SK-N-SH (cell line): ENCODE measurements around the gene CEP112. TPM values are rescaled to one million over a fixed set of nuclear protein-coding genes. Genes with fewer than 3 reads are reported as not detected.

Source experiments
- CTCF ChIA-PET: fragments of 300-600, 350-600 bp; formaldehyde crosslinking; extraction: SDS; loops from one replicate; lab custom pipeline; 2021; lab: Yijun Ruan, JAX
- POLR2A ChIA-PET: fragments of 350-600 bp; sonication (Branson Sonifier 250); formaldehyde crosslinking; extraction: SDS; loops from one replicate; lab custom pipeline; 2020; ENCODE audit warnings: antibody characterized with exemption, inconsistent platforms; lab: Yijun Ruan, JAX
- DNase-seq: peaks from one replicate; pipeline ENCODE4 v3.0.0; 2012
- H2AFZ ChIP-seq: fragments of 200-600 bp; sonication (generic); 2 replicates; pipeline ENCODE4 v1.8.1; 2016; ENCODE audit warnings: antibody characterized with exemption, mild to moderate bottlenecking, low read depth
- H3F3A ChIP-seq: fragments of 200-600 bp; sonication (generic); replicated peaks from 2 replicates; pipeline ENCODE3; 2016; ENCODE audit warnings: antibody characterized with exemption, mild to moderate bottlenecking; ENCODE audit not compliant: insufficient read depth
- H3K27ac ChIP-seq, 2 experiments: fragments of 200-500 bp in 1 of 2; fragments of 200-600 bp in 1 of 2; sonication (Bioruptor generic) in 1 of 2; sonication (generic), shearing (Covaris generic) in 1 of 2; 2 replicates each; pipeline versions ENCODE4 v1.5.1 to v1.6.1; 2014 to 2016; ENCODE audit warnings: low read depth in 2 of 2, inconsistent platforms in 1 of 2, low read length in 1 of 2, mild to moderate bottlenecking in 1 of 2, mixed read lengths in 1 of 2
- H3K27me3 ChIP-seq: fragments of 200-600 bp; sonication (generic), shearing (Covaris generic); 2 replicates; pipeline ENCODE4 v1.6.1; 2016; ENCODE audit warnings: mixed run types; ENCODE audit not compliant: insufficient read depth
- H3K36me3 ChIP-seq, 2 experiments: fragments of 200-500 bp in 1 of 2; fragments of 200-600 bp in 1 of 2; sonication (Bioruptor generic) in 1 of 2; sonication (generic) in 1 of 2; replicated peaks in 1 of 2; 2 replicates each; pipeline versions ENCODE3 to v1.5.1; 2014 to 2016; ENCODE audit warnings: low read length in 1 of 2, mild to moderate bottlenecking in 1 of 2; ENCODE audit not compliant: insufficient read depth in 2 of 2, control insufficient read depth in 1 of 2
- H3K4me1 ChIP-seq, 2 experiments: fragments of 200-500 bp in 1 of 2; fragments of 200-600 bp in 1 of 2; sonication (Bioruptor generic) in 1 of 2; sonication (generic), shearing (Covaris generic) in 1 of 2; 2 replicates each; pipeline versions ENCODE4 v1.5.1 to v1.6.1; 2014 to 2016; ENCODE audit warnings: low read depth in 1 of 2, low read length in 1 of 2, mixed run types in 1 of 2; ENCODE audit not compliant: insufficient read depth in 2 of 2, control insufficient read depth in 1 of 2
- H3K4me2 ChIP-seq: fragments of 200-600 bp; sonication (generic), shearing (Covaris generic); 2 replicates; pipeline ENCODE4 v1.6.1; 2017; ENCODE audit warnings: mixed run types
- H3K4me3 ChIP-seq, 2 experiments: fragments of 200-500 bp in 1 of 2; fragments of 200-600 bp in 1 of 2; sonication (Bioruptor generic) in 1 of 2; sonication (generic), shearing (Covaris generic) in 1 of 2; 2 replicates each; pipeline versions ENCODE4 v1.5.1 to v1.8.1; 2014 to 2016; ENCODE audit warnings: low read depth in 2 of 2, inconsistent platforms in 1 of 2, low read length in 1 of 2, mild to moderate bottlenecking in 1 of 2, mixed read lengths in 1 of 2, moderate library complexity in 1 of 2
- H3K79me2 ChIP-seq: fragments of 200-600 bp; sonication (generic); 2 replicates; pipeline ENCODE4 v1.8.1; 2017; ENCODE audit warnings: mild to moderate bottlenecking; ENCODE audit not compliant: insufficient read depth
- H3K9ac ChIP-seq: fragments of 200-600 bp; sonication (generic); 2 replicates; pipeline ENCODE4 v1.6.1; 2017; ENCODE audit warnings: mixed run types
- H3K9me2 ChIP-seq: fragments of 200-600 bp; sonication (generic); 2 replicates; pipeline ENCODE4 v1.6.1; 2017; ENCODE audit warnings: mixed run types
- H3K9me3 ChIP-seq: fragments of 200-600 bp; sonication (generic); 2 replicates; pipeline ENCODE4 v1.6.1; 2017; ENCODE audit warnings: mixed run types, mild to moderate bottlenecking, moderate library complexity
- H4K20me1 ChIP-seq: fragments of 200-600 bp; sonication (generic); 2 replicates; pipeline ENCODE4 v1.6.1; 2017; ENCODE audit warnings: mild to moderate bottlenecking, mixed run types; ENCODE audit not compliant: insufficient read depth
- CHD2 ChIP-seq: fragments of 150-350 bp; IDR thresholded peaks from 2 replicates; pipeline ENCODE4 v1.6.1; 2018; ENCODE audit warnings: low read length; ENCODE audit not compliant: partially characterized antibody
- EP300 ChIP-seq, 2 experiments: IDR thresholded peaks; 2 replicates each; pipeline versions ENCODE4 v1.4.0 to v1.6.1; 2012; ENCODE audit warnings: borderline replicate concordance in 1 of 2, low read depth in 1 of 2, low read length in 1 of 2
- FOXJ3 ChIP-seq: sonication (generic); formaldehyde crosslinking; IDR thresholded peaks from 2 replicates; pipeline ENCODE4 v1.5.1; 2020; ENCODE audit warnings: mild to moderate bottlenecking, missing genetic modification reagents
- FOXM1 ChIP-seq: IDR thresholded peaks from 2 replicates; pipeline ENCODE4 v1.4.0; 2012; ENCODE audit warnings: low read depth, mild to moderate bottlenecking
- JUND ChIP-seq: IDR thresholded peaks from 2 replicates; pipeline ENCODE4 v1.4.0; 2012
- MXI1 ChIP-seq: IDR thresholded peaks from 2 replicates; pipeline ENCODE4 v1.6.1; 2012; ENCODE audit warnings: mild to moderate bottlenecking, low read depth, low read length, improper control_type of control experiment
- NFIC ChIP-seq: IDR thresholded peaks from 2 replicates; pipeline ENCODE4 v1.4.0; 2012; ENCODE audit warnings: borderline replicate concordance
- RAD21 ChIP-seq: IDR thresholded peaks from 2 replicates; pipeline ENCODE4 v1.6.1; 2012; ENCODE audit warnings: mild to moderate bottlenecking, low read length
- RFX5 ChIP-seq: IDR thresholded peaks from 2 replicates; pipeline ENCODE4 v1.6.1; 2012; ENCODE audit warnings: mild to moderate bottlenecking, improper control_type of control experiment, low read length
- TCF12 ChIP-seq: IDR thresholded peaks from 2 replicates; pipeline ENCODE4 v1.4.0; 2012
- TEAD4 ChIP-seq: IDR thresholded peaks from 2 replicates; pipeline ENCODE4 v1.4.0; 2012; ENCODE audit warnings: mild to moderate bottlenecking, borderline replicate concordance; ENCODE audit not compliant: insufficient read depth
- YY1 ChIP-seq: IDR thresholded peaks from 2 replicates; pipeline ENCODE4 v1.4.0; 2012; ENCODE audit warnings: low read depth, mild to moderate bottlenecking
- WGBS: methylation state at CpG from one replicate; pipeline ENCODE4 v1.1.6; 2017; ENCODE audit warnings: low lambda C conversion rate; 5-methylcytosine and 5-hydroxymethylcytosine counted together
- polyA plus RNA-seq, 3 experiments: library from polyadenylated mRNA; depleted of rRNA; stranded (reverse); fragments of >200 nt; gene quantifications; 2 replicates each; pipeline ENCODE4 v1.2.3, GENCODE V29; 2012
- TF ChIP-seq, protein P1 (sequence below): fragments of 150-350 bp; IDR thresholded peaks from 2 replicates; pipeline ENCODE4 v1.6.1; 2017; ENCODE audit warnings: antibody characterized with exemption, low read length, low read depth, borderline replicate concordance
- TF ChIP-seq, protein P2 (sequence below): IDR thresholded peaks from 2 replicates; pipeline ENCODE4 v1.6.1; 2012; ENCODE audit warnings: mild to moderate bottlenecking, low read depth, low read length, moderate library complexity
- TF ChIP-seq, protein P3 (sequence below): fragments of 150-350 bp; IDR thresholded peaks from 2 replicates; pipeline ENCODE4 v1.6.1; 2016; ENCODE audit warnings: mild to moderate bottlenecking, low read depth, low read length
- TF ChIP-seq, protein P4 (sequence below): IDR thresholded peaks from 2 replicates; pipeline ENCODE4 v1.4.0; 2012; ENCODE audit warnings: low read depth

The CEP112 gene
- polyA plus RNA-seq, 1 of the 3 experiments (the other 2 are of a cell fraction), result 7.9 TPM

DNA sequence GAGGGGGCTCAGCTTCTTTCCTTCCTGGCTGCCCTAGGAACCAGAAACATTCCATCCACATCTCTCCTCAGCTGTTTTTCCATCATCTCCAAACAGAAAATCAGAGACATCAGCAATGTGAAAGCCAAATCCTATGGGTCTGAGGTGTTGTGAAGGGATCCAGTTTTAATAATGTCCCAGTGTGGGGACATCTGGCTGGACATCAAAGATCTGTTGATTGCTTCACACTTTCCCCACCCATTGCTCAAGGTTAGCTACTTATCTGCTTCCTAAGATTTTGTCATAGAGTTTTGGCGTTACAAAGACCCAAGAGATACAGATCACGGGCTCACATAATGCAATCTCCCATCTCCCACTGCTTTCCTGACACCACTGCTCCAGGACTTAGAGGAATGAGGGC lies 582.6 kb downstream of the CEP112 start:
- CTCF ChIA-PET, result no interaction called here
- WGBS, result 64% methylated on average over 2 of the region's 2 CpGs
- TF ChIP-seq RAD21 (no peak), EP300 (IDR thresholded peaks at IDR 0.05; ENCODE audit: borderline replicate concordance in 1 of 2, low read depth in 1 of 2, low read length in 1 of 2) (no peak), TEAD4 (no peak), RFX5 (no peak), NFIC (no peak), JUND (no peak), TCF12 (no peak), MXI1 (no peak), YY1 (no peak), FOXM1 (no peak), CHD2 (no peak), FOXJ3 (CRISPR knock-in tag) (no peak)
- TF ChIP-seq, protein P1, sequence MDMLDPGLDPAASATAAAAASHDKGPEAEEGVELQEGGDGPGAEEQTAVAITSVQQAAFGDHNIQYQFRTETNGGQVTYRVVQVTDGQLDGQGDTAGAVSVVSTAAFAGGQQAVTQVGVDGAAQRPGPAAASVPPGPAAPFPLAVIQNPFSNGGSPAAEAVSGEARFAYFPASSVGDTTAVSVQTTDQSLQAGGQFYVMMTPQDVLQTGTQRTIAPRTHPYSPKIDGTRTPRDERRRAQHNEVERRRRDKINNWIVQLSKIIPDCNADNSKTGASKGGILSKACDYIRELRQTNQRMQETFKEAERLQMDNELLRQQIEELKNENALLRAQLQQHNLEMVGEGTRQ, result no peak
- TF ChIP-seq, protein P2, sequence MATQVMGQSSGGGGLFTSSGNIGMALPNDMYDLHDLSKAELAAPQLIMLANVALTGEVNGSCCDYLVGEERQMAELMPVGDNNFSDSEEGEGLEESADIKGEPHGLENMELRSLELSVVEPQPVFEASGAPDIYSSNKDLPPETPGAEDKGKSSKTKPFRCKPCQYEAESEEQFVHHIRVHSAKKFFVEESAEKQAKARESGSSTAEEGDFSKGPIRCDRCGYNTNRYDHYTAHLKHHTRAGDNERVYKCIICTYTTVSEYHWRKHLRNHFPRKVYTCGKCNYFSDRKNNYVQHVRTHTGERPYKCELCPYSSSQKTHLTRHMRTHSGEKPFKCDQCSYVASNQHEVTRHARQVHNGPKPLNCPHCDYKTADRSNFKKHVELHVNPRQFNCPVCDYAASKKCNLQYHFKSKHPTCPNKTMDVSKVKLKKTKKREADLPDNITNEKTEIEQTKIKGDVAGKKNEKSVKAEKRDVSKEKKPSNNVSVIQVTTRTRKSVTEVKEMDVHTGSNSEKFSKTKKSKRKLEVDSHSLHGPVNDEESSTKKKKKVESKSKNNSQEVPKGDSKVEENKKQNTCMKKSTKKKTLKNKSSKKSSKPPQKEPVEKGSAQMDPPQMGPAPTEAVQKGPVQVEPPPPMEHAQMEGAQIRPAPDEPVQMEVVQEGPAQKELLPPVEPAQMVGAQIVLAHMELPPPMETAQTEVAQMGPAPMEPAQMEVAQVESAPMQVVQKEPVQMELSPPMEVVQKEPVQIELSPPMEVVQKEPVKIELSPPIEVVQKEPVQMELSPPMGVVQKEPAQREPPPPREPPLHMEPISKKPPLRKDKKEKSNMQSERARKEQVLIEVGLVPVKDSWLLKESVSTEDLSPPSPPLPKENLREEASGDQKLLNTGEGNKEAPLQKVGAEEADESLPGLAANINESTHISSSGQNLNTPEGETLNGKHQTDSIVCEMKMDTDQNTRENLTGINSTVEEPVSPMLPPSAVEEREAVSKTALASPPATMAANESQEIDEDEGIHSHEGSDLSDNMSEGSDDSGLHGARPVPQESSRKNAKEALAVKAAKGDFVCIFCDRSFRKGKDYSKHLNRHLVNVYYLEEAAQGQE, result no peak
- TF ChIP-seq, protein P3, sequence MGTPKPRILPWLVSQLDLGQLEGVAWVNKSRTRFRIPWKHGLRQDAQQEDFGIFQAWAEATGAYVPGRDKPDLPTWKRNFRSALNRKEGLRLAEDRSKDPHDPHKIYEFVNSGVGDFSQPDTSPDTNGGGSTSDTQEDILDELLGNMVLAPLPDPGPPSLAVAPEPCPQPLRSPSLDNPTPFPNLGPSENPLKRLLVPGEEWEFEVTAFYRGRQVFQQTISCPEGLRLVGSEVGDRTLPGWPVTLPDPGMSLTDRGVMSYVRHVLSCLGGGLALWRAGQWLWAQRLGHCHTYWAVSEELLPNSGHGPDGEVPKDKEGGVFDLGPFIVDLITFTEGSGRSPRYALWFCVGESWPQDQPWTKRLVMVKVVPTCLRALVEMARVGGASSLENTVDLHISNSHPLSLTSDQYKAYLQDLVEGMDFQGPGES, result no peak
- TF ChIP-seq, protein P4, sequence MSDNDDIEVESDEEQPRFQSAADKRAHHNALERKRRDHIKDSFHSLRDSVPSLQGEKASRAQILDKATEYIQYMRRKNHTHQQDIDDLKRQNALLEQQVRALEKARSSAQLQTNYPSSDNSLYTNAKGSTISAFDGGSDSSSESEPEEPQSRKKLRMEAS, result no peak

More for the DNA sequence above, 582.6 kb downstream of the CEP112 start:
- H3K9me3 ChIP-seq, result no peaks in the 10 kb centered on the region
- no peak overlapping the region for H3K4me2 ChIP-seq
- H3F3A ChIP-seq, result no peaks in the 10 kb centered on the region
- H3K9ac ChIP-seq, result no peak overlapping the region
- H4K20me1 ChIP-seq, result no peaks in the 10 kb centered on the region
- no peaks in the 10 kb centered on the region for H3K36me3 ChIP-seq
- H2AFZ ChIP-seq, result no peak overlapping the region
- H3K4me1 ChIP-seq, result no peaks in the 10 kb centered on the region
- no peak overlapping the region for H3K4me3 ChIP-seq
- H3K79me2 ChIP-seq, result no peaks in the 10 kb centered on the region
- no peak for DNase-seq
- POLR2A ChIA-PET, result no interaction called here
- H3K27ac ChIP-seq, result no peak overlapping the region
- no peaks in the 10 kb centered on the region for H3K9me2 ChIP-seq
- no peaks in the 10 kb centered on the region for H3K27me3 ChIP-seq
